ENCODE measurements around the gene TIGD1.

DNA sequence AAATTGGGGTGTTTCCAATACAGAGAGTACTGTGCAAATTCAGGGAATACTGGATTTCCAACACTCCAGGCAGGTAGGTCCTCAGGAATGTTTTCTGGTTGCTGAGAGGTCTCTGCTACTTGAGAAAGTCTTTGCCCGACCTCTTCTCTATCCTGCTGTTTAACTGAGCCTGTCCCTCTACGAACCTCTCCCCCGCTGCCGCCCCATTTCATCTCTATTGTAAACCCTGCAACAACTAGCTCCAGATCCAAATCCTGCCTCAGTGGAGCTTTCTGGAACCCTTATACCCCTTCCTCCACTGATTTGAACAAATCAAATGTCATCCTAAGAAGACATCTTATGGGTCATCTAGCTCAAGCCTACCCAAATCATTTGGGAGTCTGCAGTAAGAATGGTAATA is 1.4 kb upstream of the TIGD1 start:
- TF ChIP-seq POLR2A (IDR thresholded peaks at IDR 0.05; ENCODE audit: borderline replicate concordance, extremely low read depth, insufficient read depth, insufficient read length) = no peak
- TF ChIP-seq, protein P1, sequence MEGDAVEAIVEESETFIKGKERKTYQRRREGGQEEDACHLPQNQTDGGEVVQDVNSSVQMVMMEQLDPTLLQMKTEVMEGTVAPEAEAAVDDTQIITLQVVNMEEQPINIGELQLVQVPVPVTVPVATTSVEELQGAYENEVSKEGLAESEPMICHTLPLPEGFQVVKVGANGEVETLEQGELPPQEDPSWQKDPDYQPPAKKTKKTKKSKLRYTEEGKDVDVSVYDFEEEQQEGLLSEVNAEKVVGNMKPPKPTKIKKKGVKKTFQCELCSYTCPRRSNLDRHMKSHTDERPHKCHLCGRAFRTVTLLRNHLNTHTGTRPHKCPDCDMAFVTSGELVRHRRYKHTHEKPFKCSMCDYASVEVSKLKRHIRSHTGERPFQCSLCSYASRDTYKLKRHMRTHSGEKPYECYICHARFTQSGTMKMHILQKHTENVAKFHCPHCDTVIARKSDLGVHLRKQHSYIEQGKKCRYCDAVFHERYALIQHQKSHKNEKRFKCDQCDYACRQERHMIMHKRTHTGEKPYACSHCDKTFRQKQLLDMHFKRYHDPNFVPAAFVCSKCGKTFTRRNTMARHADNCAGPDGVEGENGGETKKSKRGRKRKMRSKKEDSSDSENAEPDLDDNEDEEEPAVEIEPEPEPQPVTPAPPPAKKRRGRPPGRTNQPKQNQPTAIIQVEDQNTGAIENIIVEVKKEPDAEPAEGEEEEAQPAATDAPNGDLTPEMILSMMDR (IDR thresholded peaks at IDR 0.05 in 2 of 3, conservative IDR thresholded peaks at IDR 0.05 in 1 of 3; ENCODE audit: borderline replicate concordance in 1 of 3, insufficient read depth in 1 of 3, low read depth in 2 of 3, low read length in 2 of 3) = no peak
- TF ChIP-seq EGR1 (IDR thresholded peaks at IDR 0.05; ENCODE audit: low read depth) = no peak
- TF ChIP-seq SP1 (IDR thresholded peaks at IDR 0.05; ENCODE audit: low read depth) = no peak
- no peak for TF ChIP-seq EZH2phosphoT487 (IDR thresholded peaks at IDR 0.05; ENCODE audit: borderline replicate concordance)
